ENCODE data around the gene CENPE.

Gene CENPE

GRCh38 chr4:103105558-103106356 is 92.4 kb downstream of the CENPE start:
- TF ChIP-seq RBAK (tag by site-specific recombination; IDR thresholded peaks at IDR 0.05) (no peak), YY1 (tag by site-specific recombination; IDR thresholded peaks at IDR 0.05) (no peak), ZNF677 (tag by site-specific recombination; IDR thresholded peaks at IDR 0.05) (no peak), SETDB1 (IDR thresholded peaks at IDR 0.05; ENCODE audit: insufficient read length, low read length) (no peak), ZNF843 (tag by site-specific recombination; IDR thresholded peaks at IDR 0.05) (no peak), ZSCAN5A (tag by site-specific recombination; IDR thresholded peaks at IDR 0.05) (no peak), ZNF433 (tag by site-specific recombination; IDR thresholded peaks at IDR 0.05; ENCODE audit: low read depth) (no peak), ZBTB8A (tag by site-specific recombination; IDR thresholded peaks at IDR 0.05) (no peak), ZNF701 (tag by site-specific recombination; IDR thresholded peaks at IDR 0.05) (no peak), ZNF664 (tag by site-specific recombination; IDR thresholded peaks at IDR 0.05) (no peak), BCL11A (tag by site-specific recombination; IDR thresholded peaks at IDR 0.05; ENCODE audit: low read depth) (no peak), ELK4 (IDR thresholded peaks at IDR 0.05; ENCODE audit: borderline replicate concordance, low read depth, low read length) (no peak), MYNN (tag by site-specific recombination; IDR thresholded peaks at IDR 0.05; ENCODE audit: borderline replicate concordance) (no peak), EGR2 (tag by site-specific recombination; IDR thresholded peaks at IDR 0.05; ENCODE audit: low read depth) (no peak), ZFP37 (tag by site-specific recombination; IDR thresholded peaks at IDR 0.05) (no peak), ZNF175 (tag by site-specific recombination; IDR thresholded peaks at IDR 0.05) (no peak)
- Histone ChIP-seq H3K9me3 (ENCODE audit: control insufficient read depth, insufficient read depth, low read depth, low read length) (no peaks in the 10 kb centered on the region), H3K4me3 (ENCODE audit: low read depth, low read length) (no peak overlapping the region), H3K27ac (ENCODE audit: extremely low read depth, low read depth, low read length) (no peak overlapping the region), H3K36me3 (ENCODE audit: control insufficient read depth in 2 of 2, insufficient read depth in 1 of 2, low read length in 2 of 2) (peaks cover 5 to 44% of the 10 kb centered on the region in 2 experiments), H3K4me1 (ENCODE audit: control insufficient read depth, insufficient read depth, low read length) (no peaks in the 10 kb centered on the region)
- ChIA-PET CTCF (no interaction called here), POLR2A (no interaction called here)

GRCh38 chr4:103104886-103105285 is 93.3 kb downstream of the CENPE start:
- ChIA-PET POLR2A (no interaction called here), CTCF (interaction anchor here (0.6 kb wide), 1 partner anchor 102 kb away, joined by 4 read pairs; no protein-coding TSS in a partner anchor)
- no peak for TF ChIP-seq ZNF398 (tag by site-specific recombination; IDR thresholded peaks at IDR 0.05)
- TF ChIP-seq ZBTB49 (tag by site-specific recombination; IDR thresholded peaks at IDR 0.05; ENCODE audit: low read depth), result no peak
- no peak for TF ChIP-seq PRDM10 (tag by site-specific recombination; IDR thresholded peaks at IDR 0.05)
- TF ChIP-seq ZNF791 (tag by site-specific recombination; IDR thresholded peaks at IDR 0.05), result no peak
- TF ChIP-seq ZNF140 (tag by site-specific recombination; IDR thresholded peaks at IDR 0.05), result no peak
- no peak for TF ChIP-seq ZNF664 (tag by site-specific recombination; IDR thresholded peaks at IDR 0.05)
- TF ChIP-seq ZNF747 (tag by site-specific recombination; IDR thresholded peaks at IDR 0.05), result no peak
- no peak for TF ChIP-seq ZNF391 (tag by site-specific recombination; IDR thresholded peaks at IDR 0.05; ENCODE audit: borderline replicate concordance, low read depth)
- no peak for TF ChIP-seq ZNF114 (tag by site-specific recombination; IDR thresholded peaks at IDR 0.05)
- TF ChIP-seq ZFP41 (tag by site-specific recombination; IDR thresholded peaks at IDR 0.05; ENCODE audit: borderline replicate concordance), result no peak

More at GRCh38 chr4:103104886-103105285, 93.3 kb downstream of the CENPE start:
- Histone ChIP-seq H3K9me3 (ENCODE audit: control insufficient read depth, insufficient read depth, low read depth, low read length) (no peaks in the 10 kb centered on the region), H3K4me1 (ENCODE audit: control insufficient read depth, insufficient read depth, low read length) (no peaks in the 10 kb centered on the region), H3K36me3 (ENCODE audit: control insufficient read depth in 2 of 2, insufficient read depth in 1 of 2, low read length in 2 of 2) (peaks cover 5 to 35% of the 10 kb centered on the region in 2 experiments), H3K4me3 (ENCODE audit: low read depth, low read length) (no peak overlapping the region), H3K27ac (ENCODE audit: extremely low read depth, low read depth, low read length) (no peak overlapping the region)

Measured in HEK293 (cell line).